HG02623 (cell line): ENCODE measurements around the gene DAPK1.
A peak's percentile ranks its signal among the peaks of the same experiment; 100 is the strongest.

Source experiments
- ATAC-seq: cut with Tn5 transposase; IDR thresholded peaks from one replicate; pipeline ENCODE4 v1.9.1; 2021; ENCODE audit warnings: moderate library complexity; ENCODE audit not compliant: unreplicated experiment

DAPK1 gene

GRCh38 chr9:87516222-87516925 lies 18.7 kb downstream of the DAPK1 start:
- ATAC-seq: no peak

GRCh38 chr9:87516926-87517290 lies 19.2 kb downstream of the DAPK1 start:
- ATAC-seq: no peak

DNA sequence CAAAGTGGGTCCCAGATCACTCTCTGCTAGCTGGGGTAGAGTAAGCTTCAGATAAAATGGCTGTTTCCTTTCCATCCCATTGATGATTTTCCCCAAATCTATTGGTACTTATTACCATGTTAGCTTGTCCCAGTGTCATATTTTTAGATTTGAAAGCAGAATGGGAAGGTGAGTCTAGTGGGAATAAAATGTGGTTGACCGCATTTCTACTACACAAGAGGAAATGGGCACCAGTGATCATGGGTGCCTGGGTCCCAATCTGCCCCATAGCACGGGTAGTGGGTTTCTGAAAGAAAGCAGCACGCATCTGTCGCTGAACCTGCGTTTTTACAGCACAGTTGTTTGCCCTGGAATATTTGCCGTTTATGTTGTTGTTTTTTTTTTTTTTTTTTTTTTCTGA lies 20.1 kb downstream of the DAPK1 start:
- no peak for ATAC-seq

DNA sequence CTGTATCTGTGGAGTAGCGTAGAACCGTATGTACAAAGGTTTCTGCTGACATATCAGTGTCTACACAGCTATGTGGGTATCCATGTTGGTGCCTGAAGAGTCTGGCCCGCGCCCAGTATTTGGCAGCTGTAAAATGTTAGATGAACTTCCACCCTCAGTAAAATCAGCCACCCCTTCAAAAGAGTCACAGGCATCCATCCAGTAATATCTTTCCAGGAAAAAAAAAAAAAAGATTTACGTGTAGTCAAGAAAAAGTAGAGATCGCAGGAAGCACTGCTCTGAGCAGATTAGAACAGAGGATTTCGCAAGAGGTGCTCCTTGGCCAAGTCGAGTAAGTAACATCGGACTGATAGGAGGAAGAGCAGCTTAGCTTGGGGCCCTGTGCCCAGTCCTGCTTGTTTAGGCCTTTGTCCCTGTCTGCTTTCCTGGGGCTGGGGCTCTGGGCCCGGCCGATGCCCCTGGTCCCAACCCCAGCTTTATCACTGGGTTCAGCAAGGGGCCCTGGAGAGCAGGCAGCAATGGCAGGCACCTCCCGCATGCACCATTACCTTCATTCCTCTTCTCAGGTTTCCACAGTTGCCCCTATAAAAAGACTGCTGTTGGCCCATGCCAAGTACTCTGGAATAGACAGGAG lies 21.2 kb downstream of the DAPK1 start:
- ATAC-seq: no peak

DNA sequence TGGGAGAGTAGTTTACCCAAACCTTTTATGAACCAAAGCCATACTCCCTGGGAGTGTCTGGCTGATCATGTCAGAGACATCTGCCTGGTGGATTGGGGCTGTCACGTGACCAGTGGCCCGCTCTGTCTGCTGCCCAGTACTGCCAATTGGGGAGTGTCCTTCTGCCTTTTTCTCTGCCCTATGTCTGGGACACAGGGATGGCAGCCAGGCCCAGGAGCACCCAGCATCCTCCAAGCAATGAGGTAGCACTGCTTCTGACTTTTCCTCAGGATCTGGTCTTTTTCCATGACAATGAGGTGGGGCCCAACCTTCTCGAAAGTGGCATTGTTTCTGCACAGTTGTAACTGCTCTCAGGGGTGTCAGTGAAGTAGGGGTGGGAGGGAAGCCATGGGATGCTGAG lies 21.8 kb downstream of the DAPK1 start:
- no peak for ATAC-seq

DNA sequence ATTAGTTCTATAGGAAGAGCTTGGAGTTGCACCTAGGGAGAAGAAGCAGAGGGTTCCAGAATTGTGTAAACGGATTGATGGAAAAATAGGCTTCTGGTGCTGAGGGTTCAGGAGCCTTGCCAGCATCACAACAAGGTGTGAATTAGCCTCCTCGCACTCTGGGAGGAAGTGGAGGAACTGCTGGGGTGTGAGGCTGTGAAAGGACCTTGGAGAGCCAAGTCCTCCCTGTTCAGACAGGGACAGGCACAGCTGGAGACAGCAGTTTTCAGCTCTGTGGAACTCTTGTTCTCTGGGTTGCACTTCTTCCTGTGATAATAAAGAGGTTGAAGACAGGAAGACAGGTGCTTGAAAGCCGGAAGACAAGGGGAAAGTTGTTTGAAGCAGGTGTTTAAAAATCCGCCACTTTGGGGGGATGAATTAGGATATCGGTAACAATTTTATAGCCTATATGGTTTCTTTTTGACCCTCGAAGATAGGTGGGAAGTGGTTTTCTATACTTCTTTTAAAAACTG lies 22.6 kb downstream of the DAPK1 start:
- no peak for ATAC-seq

- no peak for ATAC-seq
These were observed 24.2 kb downstream of the DAPK1 start for GRCh38 chr9:87521834-87522233.

DNA sequence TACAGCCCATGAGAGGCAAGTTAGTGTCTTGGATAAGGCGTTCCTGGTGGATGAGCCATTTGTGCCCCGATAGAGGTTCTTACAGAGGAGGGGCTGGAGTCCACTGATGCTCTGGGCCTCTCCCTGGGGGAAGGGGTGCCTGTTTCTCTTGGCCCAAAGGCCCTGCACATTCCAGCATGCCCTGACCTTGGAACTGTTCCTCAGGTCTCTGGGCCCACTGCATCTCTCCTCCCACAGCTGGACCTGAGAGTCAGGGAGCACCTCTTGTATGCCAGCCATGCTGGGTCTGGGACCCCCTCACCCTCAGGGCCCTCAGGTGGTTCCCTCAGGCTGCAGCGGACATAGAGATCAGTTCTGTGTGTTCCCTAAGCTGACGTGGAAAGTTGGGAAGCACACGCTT lies 26.4 kb downstream of the DAPK1 start:
- no peak for ATAC-seq

GRCh38 chr9:87525546-87526303 lies 28.1 kb downstream of the DAPK1 start:
- no peak for ATAC-seq

GRCh38 chr9:87527211-87527916 lies 29.7 kb downstream of the DAPK1 start:
- no peak for ATAC-seq

DNA sequence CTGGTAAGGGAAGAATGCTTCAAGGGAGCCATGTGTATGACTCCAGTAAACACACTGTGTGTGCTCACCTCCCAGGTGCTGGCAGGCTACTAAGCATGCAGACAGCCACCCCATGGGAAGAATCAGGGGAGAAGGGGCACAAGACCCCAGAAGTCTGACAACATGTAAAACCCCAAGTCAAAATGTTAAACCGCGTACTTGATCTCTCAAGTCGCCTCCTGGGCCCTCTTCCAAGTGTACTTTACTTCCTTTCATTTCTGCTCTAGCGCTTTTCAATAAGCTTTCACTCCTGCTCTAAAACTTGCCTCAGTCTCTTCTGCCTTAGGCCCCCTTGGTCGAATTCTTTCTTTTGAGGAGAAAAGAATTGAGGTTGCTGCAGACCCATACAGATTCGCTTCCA lies 31.3 kb downstream of the DAPK1 start:
- no peak for ATAC-seq

- no peak for ATAC-seq
These were observed 32.0 kb downstream of the DAPK1 start for GRCh38 chr9:87529671-87530070.

- ATAC-seq: no peak
These were observed 33.0 kb downstream of the DAPK1 start for GRCh38 chr9:87530716-87531115.

DNA sequence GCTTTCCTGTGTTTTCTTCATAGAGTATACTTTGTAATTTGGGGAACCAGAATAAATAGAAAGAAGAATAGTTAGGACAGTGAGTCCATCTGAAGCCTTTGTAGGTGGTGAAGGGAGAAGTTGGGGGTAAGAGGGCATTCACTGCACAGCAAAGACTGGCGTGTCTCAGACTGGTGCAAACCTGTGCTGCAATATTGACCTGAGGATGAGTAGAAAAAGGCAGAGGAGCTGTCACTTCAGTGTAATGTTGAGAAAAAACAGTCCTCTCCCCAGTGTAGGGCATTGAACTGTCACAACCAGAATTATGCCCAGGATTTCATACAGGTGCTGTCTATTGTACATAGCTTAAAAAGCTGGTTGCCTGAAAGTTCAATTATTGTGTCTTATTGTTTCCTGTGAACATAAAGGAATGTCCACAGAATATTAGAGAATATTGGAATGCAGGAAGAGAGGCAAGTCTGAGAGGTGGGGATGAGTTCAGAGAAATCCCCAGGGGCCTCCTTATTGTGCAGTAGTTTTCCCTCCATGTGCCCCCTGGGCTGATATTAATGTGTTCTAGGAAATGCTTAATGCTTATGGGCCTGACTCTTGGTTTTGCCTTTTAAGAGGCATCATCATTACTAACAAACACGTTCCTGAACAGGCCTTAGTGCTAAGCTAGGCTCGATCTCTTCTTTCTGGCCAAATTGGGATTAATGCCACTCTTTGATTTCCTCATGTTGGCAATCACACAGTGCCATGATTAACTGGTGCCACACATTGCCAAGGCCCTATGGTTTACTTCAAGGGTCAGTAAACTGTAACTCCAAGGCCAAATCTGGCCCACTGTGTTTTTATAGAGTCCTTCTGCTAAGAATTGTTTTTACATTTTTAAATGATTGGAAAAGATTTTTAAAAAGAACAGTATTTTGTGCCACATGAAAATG lies 34.0 kb downstream of the DAPK1 start:
- ATAC-seq: no peak

GRCh38 chr9:87533271-87533670 lies 35.6 kb downstream of the DAPK1 start:
- no peak for ATAC-seq

DNA sequence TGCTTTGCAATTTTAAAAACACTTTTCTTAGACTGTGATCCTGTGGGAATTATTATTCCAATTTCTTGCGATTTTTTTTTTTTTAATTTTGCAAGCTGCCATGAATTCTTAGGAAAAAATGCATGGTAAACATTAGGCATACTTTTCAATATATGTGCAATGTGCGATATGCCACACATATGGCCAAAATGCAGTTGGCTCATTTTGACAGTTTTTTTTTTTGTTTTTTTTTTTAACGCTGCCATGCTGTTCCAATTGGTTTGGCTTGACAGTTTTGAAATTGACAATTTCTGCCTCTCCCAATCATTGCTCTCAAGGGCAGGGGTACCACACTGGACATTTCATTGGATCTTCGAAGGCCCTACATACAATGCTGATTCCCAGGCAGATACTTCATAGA lies 36.4 kb downstream of the DAPK1 start:
- no peak for ATAC-seq

DNA sequence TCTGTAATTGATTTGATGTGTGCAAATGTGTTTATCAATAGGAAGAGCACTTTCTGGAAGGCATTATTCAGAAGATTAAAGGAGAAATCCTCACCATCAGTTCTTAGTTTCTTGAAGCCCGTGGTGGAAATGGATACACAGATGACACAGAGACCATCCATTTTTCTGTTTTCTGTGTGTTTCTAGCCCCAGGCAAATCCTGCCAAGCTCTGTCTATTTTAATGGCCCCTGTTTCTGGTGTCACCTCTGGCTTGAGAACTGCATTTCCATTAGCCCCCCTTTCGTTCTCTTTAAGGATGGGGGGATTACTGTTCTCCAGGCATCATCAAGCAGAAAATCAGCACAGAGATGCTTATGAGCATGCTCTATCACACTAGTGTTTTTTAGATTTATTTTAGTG lies 37.3 kb downstream of the DAPK1 start:
- ATAC-seq: no peak

DNA sequence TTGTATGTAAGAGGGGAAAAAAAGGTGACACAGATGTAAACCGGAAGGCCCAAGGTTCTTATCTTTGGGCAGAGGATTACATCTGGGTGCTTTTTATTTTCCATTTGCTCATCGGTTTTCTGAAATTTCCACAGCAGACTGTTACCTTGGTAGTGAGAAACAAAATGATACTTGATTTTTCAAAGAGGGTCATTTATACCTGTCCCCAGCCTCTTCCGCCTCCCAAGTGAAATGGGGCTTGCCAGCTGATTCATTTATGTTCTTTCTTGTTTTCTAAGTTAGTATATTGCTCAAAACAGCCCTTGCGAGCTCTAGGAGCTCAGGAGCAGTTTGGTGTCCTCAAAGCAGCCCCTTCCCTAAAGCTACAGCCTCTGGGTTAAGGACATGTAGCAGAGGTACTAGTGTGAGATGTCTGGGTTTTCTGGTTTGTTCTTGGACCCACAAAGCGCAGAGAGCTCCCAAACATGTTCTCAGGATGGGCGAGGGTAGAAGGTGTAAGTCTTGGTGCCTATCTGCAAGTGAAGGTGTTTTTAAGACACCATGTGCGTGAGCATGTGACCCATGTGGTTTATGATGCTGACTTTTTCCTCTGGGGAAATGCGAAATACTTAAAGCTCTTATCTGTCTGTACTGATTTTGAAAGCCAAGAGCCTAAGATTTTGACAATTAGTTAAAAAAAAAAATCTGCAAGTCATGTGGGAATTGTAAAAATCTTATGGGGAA lies 38.3 kb downstream of the DAPK1 start:
- ATAC-seq: peak; percentile 67

GRCh38 chr9:87537625-87538024 lies 40.0 kb downstream of the DAPK1 start:
- ATAC-seq: no peak
